GM18868 (cell line): ENCODE data around the gene WDFY4.
A peak's percentile ranks its signal among the peaks of the same experiment; 100 is the strongest.
"Not testable (repeated sequence)": the region's sequence is repeated elsewhere in the genome, so short reads cannot be mapped to it uniquely, and the experiment has no call there.

Source experiments
- ATAC-seq: cut with Tn5 transposase; IDR thresholded peaks from one replicate; pipeline ENCODE4 v1.9.1; 2021; ENCODE audit warnings: mild to moderate bottlenecking, moderate library complexity; ENCODE audit not compliant: unreplicated experiment

Gene WDFY4, protein sequence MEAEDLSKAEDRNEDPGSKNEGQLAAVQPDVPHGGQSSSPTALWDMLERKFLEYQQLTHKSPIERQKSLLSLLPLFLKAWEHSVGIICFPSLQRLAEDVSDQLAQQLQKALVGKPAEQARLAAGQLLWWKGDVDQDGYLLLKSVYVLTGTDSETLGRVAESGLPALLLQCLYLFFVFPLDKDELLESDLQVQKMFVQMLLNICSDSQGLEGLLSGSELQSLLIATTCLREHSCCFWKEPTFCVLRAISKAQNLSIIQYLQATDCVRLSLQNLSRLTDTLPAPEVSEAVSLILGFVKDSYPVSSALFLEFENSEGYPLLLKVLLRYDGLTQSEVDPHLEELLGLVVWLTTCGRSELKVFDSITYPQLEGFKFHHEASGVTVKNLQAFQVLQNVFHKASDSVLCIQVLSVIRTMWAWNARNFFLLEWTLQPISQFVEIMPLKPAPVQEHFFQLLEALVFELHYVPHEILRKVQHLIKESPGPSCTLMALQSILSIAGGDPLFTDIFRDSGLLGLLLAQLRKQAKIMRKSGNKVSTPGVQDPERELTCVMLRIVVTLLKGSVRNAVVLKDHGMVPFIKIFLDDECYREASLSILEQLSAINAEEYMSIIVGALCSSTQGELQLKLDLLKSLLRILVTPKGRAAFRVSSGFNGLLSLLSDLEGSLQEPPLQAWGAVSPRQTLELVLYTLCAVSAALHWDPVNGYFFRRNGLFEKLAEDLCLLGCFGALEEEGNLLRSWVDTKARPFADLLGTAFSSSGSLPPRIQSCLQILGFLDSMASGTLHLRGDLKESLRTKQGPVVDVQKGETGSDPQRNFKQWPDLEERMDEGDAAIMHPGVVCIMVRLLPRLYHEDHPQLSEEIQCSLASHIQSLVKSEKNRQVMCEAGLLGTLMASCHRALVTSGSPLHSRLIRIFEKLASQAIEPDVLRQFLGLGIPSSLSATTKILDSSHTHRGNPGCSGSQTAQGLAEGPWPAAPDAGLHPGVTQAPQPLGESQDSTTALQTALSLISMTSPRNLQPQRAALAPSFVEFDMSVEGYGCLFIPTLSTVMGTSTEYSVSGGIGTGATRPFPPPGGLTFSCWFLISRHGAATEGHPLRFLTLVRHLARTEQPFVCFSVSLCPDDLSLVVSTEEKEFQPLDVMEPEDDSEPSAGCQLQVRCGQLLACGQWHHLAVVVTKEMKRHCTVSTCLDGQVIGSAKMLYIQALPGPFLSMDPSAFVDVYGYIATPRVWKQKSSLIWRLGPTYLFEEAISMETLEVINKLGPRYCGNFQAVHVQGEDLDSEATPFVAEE (N-terminal part only)

DNA sequence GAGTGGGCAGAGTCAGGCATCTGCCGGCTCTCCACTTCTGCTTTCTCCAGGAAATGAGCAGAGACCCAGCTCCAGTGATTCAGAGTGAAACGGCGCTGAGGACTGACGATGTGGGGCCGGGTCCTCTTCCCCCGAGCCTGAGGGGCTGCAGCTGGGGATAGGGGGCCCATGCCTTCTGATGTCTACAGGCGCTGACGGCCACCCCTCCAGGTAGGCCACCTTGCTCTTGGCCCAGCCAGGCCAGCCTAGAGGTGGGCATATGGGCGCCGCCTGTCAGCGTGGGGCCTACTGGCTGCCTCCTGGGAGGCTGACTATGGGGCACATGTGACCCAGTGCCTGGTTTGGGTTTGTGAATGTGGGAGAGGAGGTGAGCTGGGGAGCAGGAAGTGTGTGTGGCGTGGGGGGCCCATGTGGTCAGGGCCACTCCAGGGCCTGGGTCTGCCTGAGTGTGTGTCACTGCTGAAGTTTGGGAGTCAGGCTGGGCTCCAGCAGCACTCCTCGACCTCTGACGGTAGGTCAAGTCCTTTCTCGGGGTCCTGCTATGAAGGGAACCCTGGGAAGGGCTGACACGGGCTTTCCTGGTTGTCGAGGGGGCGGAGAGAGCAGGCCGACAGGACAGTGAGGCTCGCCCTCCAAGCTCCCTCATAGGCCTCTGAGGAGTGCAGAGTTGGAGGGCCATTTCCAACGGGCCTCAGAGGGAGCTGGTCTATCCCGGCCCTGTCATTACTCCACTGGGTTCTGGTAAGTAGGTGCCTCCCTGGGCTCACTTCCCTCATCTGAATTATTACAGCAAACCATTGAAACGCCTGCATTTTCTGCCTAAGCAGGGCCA lies at the start of gene WDFY4:
Gene WDFY4, plus strand, starts transcription at position 82 of the 832 bp plus-strand sequence. CDS start 24,860 bp downstream, outside the sequence.
- ATAC-seq, result peak; percentile 74

DNA sequence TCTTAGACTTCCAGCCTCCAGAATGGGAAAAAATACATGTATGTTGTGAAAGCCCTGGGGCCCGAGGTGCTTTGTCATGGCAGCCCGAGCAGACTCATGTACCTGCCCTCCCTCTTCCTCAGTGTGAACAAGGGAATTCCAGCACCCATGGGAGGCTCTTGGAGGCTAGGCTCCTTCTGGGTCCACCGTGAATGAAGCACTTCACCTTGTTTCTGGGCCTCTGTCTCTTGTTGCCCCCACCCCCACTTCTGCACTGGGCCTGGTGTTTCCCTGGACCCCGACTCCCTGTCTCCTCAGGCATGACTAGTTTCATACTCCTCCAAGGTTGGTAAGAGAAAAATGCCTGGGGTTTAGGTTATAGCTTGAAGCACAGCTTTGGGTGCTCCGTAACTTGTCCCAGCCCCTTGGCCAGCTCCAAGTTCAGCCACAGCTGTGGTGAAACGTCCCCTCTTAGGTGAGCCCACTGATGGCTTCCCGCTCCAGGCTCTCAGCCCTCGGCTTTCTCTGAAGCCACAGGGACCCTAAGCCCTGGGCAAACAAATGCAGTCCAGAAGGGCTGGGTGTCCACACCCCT lies 49.6 kb upstream of the WDFY4 start:
- no peak for ATAC-seq

DNA sequence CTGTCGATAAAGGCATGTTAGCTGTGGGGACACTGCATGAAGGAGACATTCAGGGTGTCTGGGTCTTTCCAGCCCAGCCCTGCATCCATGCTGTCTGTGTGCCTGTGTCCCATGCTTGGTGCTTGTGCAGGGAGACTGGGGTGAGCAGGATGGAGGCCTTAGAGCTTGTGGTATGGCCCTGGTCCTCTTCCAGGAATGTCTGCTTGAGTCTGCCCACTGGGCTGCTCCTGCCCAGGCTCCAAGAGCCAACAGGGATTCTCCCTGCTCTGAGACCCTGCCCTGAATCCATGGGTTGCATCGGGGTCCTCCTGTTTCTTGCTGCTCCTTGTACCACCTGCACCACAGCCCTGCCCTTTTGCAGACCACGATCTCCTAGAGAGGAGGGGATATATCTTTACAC lies 48.4 kb upstream of the WDFY4 start:
- ATAC-seq, result no peak

DNA sequence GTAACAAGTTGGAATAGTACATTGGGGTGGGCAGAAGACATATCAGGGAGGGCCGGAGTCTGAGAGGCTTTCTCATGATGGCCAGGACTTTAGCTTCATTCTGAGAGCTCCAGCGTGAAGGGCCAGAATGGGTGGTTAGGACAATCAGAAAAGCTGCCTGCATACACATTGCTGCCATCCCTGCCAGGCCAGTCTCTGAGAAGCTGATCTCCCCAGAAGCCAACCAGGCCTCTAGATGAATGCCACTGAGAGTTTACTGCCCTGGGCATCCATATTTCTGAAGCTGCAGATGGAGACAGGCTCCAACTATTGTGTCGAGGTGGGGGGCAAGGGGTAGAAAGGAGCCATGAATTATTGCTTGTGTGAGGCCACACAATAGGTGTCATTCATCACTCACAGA lies 47.8 kb upstream of the WDFY4 start:
- ATAC-seq, result no peak

DNA sequence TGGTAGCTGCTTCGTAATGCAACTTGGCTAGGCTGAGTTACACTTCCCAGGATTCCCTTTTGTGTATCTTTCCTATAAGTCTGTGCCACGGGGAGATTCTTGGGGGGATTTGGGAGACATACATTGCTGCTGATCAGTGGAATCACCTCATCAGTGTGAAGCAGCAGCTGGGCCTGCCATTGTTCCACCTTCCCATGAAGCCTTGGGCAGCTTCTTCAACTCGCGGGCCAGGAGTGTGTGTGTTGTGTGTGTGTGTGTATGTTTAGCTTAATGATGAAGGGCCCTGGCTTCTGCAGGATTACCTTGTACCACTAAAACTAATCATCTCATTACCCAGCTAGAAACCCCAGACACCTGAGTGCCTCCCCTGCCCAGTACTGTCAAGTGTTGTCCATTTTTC lies 46.5 kb upstream of the WDFY4 start:
- no peak for ATAC-seq

DNA sequence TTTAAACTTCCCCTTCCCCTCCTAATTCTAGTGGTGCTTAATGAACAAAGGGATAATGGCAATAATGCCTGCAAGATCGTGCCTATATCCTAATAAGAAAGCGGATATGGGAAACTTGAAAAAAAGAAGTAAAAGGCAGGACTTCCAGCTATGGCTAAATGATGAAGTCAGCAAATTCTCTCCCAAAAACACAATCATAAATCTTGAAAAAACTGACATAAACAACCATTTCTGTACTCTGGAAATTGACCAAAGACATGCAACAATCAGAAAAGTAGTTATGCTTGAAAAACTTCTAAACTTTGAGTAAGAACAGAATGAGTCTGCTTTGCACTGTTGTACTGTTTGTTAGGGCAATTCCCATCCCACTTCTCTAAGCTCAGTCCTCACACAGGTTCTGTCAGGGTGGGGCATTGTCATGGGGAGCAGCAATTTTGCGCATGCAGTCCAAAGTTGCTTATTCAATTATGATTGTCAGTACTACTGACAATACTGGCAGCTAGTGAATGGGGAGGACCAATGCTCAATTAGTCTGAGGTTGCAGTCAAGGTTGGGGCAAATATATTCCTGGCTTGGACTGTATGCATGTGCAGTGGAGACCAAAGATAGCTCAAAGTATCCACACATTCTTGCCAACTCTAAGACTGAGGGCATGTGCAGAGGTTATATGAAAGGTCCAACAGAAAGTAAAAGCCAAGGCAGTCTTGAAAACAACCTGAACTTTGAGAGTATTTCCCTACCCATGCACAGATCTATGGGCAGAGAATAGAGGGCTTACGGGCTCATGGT lies 45.7 kb upstream of the WDFY4 start:
- no peak for ATAC-seq

DNA sequence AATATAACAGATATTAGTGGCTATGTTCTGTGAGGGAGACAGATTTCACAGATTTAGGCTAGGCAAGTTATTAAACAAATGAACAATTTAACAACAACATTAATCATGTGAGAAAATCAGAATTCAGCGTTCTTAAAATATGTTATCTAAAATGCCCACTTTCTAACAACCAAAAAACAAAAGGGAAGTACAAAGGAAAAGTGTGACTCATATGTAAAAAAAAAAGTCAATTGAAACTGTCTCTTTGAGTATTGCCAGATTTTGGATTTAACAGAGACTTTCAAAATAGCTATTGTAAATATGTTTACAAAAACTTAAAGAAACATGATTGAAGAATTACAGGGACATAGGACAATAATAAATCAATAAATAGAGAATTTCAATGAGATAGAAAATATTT lies 45.0 kb upstream of the WDFY4 start:
- no peak for ATAC-seq

DNA sequence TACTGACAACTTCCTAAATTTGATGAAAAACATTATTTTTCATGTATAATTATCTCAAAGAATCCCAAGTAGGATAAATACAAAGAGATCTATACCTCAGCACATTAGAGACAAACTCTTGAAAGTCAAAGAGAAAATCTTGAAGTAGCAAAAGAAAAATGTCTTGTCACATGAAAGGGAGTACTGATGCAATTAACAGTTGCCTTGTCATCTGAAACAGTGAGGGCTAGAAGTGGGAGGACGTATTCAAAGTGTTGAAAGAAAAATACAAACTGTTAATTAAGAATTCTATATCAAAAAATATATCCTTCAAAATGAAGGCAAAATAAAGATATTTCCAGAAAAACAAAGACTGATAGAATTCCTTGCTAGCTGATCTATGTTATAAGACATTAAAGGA lies 44.3 kb upstream of the WDFY4 start:
- no peak for ATAC-seq

DNA sequence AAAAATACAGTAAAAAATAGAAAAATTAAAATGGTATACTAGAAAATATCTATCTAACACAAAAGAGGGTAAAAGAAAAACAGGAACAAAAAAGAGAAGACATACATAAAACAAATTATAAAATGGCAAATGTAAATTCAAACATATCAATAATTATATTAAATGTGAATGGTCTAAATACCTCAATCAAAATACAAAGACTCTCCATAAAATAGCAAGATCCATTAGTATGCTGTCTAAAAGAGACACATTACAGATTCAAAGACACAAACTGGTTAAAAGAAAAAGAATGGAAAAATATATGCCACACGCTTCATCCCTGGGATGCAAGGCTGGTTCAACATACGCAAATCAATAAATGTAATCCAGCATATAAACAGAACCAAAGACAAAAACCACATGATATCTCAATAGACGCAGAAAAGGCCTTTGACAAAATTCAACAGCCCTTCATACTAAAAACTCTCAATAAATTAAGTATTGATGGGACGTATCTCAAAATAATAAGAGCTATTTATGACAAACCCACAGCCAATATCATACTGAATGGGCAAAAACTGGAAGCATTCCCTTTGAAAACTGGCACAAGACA lies 43.5 kb upstream of the WDFY4 start:
- not testable (repeated sequence) for ATAC-seq

DNA sequence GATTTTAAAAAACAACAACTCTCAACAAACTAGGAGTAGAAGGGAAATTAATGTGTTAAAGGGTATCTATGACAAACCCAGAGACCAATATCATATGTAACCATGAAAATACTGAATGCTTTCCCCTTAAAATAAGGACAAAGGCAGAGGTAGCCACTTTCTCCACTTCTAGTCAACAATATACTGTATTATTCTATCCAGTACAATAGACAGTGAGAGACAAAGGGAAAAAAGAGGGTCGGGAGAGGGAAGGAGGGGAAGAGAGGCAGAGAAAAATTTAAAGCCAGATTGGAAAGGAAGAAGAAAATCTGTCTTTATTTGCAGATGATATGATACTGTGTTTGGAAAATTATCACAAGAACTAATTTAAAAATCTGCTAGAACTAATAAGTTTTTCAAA lies 39.1 kb upstream of the WDFY4 start:
- no peak for ATAC-seq

DNA sequence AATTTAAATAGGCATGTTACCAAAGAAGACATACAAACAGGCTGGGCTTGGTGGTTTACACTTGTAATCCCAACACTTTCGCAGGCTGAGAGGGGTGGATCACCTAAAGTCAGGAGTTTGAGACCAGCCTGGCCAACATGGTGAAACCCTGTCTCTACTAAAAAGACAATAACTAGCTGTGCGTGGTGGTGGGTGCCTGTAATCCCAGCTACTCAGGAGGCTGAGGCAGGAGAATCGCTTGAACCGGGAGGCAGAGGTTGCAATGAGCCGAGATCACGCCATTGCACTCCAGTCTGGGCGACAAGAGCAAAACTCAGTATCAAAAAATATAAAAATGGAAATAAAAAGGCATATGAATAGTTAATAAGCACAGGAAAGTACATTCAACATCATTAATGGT lies 37.6 kb upstream of the WDFY4 start:
- ATAC-seq, result not testable (repeated sequence)

DNA sequence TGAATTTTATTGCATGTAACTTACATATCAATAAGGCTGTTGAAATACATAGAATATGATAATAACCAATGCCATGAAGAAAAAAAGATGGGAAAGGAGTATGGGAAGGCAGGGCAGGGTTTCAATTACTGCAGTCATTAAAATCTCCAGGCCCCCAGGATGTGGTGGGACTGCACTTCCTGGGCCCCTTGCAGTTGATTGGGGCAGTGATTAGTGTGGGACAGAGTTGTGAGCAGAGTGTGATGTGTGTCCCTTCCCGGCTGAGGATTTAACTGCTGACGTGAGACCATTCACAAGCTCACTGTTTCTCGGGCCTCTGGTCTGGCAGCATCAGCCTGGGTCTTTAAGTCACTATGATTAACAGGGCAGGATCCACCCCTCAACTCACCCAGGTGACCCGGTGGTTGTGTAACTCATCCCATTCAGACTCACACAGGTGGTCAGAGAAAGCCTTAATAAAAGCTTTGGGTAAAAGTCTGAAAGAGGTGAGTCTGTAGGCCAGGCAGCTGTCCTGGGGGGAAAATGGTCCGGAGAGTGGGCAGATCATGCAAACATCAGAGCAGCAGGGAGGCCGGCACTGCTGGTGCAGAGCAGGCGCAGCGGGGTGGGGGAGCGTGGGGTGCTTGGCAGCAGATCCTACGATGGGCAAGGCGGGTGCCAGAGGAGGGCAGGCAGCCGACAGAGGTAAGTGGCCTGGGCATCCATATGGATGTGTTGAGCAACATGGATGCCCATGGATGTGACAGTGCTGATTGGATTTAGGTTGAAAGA lies 36.3 kb upstream of the WDFY4 start:
- no peak for ATAC-seq

DNA sequence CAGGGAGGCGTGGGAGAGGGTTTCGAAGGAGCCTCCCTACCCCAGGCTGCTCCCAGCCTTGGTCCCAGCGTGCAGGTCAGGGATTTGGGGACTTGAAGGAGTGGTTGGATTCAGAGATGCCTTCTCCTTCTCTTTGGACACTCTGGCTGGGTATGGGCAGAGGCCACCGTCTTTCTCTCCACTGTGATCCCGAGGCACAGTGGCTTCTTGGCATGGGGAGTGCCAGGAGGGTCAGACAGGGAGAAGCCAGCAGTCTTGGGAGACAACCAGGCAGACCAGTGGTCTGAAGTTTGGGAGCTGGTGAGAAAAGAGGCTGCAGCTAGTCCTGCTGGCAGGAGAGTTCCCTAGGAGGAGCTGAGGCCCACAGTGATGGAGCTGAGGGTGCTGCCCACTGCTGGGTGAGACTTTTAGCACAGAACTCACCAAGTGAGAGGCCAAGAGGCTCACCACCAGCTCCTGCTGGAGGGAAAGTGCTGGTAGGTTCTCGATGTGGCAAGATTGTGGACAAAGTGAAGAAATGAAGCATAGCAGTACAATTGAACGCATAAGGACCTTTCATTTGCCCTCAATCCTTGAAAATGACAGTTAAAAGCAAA lies 35.2 kb upstream of the WDFY4 start:
- ATAC-seq, result no peak

DNA sequence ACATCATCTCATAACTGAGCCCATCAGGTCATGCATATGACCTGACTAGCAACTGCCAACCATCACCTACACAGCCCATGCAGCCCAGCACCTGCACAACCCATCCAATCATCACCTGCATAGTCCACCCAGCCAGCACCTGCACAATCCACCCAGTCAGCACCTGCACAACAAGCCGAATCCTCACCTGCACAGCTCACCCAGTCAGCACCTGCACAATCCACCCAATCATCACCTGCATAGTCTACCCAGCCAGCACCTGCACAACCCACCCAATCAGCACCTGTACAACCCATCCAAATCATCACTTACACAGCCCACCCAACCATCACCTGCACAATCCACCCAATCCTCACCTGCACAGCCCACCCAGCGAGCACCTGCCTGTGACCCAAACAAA lies 33.4 kb upstream of the WDFY4 start:
- no peak for ATAC-seq

DNA sequence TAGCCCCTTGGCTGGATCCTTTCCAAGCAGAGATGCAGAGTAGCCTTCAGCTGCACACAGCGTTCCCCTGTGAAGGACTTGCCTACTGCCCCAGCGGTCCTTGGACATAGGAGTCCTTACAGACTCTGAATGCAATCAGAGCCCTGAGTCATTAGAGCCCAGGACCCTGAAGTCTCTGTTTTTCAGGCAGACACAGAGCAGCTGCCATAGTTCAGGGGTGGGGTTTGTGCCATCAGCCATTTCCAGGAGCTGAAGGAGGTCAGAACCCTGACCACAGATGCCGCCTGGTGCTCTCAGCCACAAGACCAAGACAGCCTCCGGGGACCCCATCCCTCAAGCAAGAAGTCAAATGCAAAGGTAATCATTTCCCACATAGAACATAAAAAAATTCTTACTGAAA lies 32.8 kb upstream of the WDFY4 start:
- ATAC-seq, result no peak

DNA sequence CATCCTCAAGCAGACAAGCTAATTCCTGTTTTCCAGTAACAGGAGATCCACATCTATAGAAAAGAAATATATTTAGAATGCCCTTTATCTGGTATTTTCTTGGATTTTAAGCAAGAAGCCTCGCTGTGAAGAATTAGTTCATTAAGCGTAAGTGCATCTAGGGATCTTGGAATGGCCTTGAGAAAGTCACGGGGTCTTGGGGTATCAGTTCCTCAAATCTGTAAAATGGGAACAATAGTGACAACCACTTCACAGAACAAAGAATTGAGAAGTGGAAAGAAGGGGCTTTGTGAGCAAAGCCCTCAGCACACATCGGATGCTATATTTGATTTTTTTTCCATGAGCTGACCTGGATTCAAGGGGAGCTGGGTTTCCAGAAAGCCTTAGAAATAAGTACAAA lies 32.3 kb upstream of the WDFY4 start:
- ATAC-seq, result no peak

DNA sequence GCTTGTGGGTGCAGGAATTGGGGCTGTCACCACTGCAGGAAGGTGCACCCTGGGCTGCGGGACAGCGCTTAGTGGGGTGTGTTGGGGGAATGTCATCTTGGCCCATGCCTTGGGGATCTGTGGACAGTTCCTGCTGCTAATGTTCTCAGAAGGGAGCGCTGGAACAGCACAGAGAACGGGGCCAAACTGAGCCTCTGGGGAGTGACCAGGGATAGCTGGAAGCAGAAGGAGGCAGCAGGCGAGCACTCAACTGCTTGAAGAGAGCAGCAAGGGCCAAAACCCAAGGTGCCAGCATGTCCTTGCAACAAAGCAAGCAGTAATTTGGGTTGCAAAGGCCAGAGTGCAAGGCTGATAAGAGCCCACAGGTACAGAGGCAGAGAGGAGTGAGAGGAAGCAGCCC lies 31.3 kb upstream of the WDFY4 start:
- ATAC-seq, result no peak
